ENCODE data around the gene TNFRSF18.

GRCh38 chr1:1182491-1183220 is 23.7 kb downstream of the TNFRSF18 start:
- TF ChIP-seq CTCF (conservative IDR thresholded peaks at IDR 0.05; ENCODE audit: low read length), result no peak
- no peak for TF ChIP-seq EZH2phosphoT487 (IDR thresholded peaks at IDR 0.05; ENCODE audit: borderline replicate concordance)
